GOT3 (cell line): ENCODE data around the gene MEN1.

Experiments
- DNase-seq: peaks from one replicate; lab custom pipeline; 2025; ENCODE audit warnings: mixed read lengths; lab: John Stamatoyannopoulos, UW

Gene MEN1

DNA sequence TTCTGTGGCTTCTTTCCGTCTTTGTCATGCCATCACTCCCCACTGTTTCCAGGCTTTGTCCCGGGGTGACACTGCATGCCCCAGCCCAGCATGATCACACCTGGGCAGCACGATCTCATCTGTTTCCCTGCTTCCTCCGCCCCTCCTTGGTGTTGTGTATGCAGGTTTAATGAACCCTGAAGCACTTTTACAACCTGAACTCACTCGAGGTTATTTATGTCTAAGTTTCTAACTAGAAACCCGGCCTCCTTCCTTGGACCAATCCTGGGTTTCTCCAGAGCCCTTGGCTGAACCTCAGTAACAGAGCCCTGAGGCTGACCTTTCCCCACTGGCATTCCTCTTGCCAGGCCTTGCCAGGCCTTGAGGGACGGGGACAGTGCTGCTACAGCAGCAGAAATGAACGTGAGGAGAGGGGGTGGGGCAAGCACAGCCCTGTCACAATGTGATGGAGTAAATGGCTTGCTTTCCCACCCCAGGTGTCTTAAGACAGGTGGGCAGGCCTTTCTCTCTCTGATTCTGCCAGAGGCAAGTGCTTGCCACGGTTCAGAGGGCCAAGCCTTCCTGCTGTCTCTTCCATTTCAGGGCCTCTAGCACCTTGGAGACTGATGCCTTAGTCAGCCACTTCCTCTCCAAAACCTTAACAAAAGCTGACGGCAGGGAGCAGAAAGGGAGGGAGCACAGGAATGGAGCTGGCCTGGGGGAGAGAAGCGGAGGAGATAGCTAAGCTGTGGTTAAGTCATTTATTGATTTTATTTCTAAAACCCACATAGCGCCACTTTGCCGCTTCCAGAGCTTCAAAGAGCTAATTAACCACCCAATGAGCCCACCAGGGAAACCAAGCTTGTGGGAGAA is 47.5 kb downstream of the MEN1 start:
- DNase-seq, result no peak

DNA sequence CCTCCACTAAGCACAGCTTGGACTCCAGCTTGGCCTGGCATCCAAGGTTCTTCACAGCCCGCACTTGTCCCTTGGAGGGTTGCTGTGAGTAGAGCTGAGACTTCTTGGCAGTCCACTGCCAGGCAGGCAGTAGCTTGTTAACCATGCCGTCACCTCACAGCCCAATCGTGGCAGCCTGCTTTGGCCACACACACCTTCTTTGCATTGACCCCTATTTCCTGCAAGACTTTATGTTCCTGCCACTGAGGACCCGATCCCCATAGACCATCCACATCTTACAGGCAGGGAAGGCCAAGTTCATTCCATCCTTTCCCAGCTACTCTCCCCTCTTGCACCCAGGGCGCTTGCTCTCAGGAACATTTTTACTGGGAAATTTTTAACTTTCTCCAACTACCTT is 48.1 kb downstream of the MEN1 start:
- DNase-seq, result no peak

DNA sequence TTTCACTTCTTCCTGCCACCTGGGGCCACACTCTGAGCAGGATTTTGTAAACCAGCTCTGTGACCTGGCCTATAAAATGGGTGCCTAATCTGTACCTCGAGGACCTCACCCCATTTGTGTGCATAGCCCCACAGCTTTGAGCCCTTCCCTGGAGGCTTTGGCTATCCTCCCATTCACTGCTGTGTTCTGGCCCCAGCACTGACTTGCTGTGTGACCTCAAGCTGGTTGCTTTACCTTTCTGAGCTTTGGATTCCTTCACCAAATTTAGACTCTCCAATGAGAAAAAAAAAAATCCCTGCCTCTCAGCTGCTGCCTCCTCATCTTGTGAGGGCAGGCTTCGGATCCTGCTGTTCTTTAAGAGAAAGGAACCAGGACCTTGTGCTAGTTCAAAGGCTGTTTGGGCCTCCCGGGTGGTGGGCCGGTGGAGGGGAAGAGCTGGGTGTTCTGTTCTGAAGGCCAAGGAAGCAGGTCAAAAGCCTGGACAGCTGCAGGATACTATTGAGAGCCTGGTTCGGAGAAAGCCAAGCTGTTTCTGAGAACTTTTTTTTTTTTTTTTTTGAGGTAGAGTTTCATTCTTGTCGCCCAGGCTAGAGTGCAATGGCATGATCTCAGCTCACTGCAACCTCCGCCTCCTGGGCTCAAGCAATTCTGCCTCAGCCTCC is 49.5 kb downstream of the MEN1 start:
- DNase-seq, result no peak

DNA sequence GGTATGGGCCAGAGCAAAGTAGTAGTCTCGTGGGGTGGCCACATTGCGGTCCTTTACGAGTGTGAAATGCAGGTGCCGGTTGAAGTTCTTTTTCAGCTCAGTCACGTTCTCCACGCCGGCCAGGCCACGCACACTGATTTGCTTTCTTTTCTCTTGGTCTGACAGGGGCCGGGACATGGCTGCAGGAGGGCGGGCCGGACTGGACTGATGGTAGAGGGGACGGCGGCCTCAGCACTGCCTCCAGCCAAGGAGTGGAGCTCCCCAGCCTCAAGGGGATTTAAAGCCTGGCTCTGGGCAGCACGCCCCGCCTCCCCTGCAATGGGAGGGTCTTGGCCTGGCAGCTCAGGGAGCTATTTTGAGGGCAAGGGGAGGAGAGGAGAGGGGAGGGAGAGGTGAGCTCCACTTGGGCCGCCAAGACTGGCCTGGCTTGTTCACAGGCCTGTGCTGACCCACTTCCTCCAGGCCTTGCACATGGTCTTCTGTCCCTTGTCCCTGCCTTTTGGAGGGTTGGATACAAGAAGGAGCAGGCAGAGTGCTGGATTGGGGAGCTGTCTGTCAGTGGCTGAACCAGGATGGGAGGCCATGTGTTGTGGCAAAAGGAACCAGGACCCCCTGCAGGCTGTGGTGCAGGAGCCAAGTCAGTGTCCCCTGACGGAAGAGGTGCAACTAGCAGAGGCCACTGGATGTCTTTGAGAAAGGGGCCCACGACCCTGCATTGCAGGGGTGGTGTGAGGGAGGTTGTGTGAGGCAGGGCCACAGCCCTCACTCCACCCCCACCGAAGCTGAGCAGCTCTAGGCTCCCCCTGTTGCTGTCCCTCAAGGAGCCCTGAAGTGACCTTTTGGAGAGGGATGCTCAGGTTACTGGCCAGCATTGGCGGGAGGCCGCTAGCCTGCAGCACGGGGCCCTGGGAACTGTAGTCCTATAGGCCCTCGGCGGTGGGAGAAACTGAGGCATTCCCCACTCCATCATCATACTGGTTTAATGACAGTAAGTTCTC is 50.3 kb downstream of the MEN1 start, which contains the start of gene PYGM:
TSS of gene PYGM (minus strand) at position 253 of the 998 bp plus-strand sequence. CDS start at position 177, 76 bp downstream.
- DNase-seq, result no peak

DNA sequence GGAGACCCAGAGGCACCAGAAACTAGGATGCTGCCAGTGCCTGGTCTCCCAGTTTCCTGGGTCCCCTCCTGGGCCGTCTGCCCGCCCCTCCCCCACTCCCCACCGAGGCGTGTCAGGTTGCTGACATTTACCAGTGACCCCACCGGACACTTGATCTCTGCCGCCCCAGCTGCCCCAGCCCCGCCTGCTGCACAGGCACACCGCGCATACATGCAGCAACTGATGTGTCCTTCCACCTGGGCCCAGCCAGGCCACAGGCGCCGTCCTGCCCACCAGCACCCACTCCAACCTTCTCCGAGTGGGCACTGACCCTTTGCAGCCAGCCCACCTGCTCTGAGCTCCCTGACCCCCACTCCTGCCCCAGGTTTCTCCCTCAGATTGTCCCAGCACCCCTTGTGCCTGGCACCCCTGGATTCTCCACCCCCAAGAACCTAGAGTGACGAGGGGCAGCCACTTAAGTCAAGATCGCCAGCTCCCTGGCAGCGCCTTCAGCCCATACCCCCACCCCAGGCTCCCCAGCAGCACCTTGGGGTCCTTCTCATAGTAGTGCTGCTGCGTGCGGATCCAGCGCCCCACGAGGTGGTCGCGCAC is 51.1 kb downstream of the MEN1 start:
- DNase-seq, result no peak

DNA sequence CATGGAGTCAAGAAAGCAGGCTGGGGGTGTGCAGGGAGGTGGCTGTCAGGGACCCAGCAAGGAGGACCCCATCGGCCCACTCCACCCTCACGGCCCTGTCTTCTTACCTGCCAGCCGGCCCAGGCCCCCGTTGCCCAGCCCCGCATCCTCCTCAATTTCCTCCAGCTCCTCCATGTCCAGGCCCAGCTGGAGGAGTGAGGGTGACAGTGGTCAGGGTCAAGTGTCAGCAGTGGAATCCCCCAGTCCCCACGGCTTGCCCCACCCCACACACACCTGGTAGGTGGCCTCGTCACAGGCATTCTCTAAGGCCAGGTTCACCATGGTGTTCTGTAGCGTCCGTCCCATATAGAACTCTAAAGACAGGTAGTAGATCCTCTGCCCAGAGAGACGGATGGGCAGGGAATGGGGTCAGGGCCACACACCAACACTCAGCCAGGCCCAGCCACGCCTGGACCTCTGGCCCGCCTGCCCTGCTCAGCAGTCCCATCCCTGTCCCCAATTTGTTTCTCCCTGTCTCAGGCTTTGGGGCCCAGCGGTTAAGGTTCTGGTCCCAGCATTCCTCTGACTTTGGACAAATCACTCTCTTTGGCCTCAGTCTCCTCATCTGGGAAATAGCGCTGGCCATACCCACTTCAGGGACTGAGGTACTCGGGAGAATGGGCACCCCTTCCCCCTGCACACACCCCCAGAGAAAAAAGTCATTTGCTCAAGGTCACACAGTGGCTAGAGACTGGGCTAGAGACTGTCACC is 51.8 kb downstream of the MEN1 start:
- DNase-seq, result no peak

DNA sequence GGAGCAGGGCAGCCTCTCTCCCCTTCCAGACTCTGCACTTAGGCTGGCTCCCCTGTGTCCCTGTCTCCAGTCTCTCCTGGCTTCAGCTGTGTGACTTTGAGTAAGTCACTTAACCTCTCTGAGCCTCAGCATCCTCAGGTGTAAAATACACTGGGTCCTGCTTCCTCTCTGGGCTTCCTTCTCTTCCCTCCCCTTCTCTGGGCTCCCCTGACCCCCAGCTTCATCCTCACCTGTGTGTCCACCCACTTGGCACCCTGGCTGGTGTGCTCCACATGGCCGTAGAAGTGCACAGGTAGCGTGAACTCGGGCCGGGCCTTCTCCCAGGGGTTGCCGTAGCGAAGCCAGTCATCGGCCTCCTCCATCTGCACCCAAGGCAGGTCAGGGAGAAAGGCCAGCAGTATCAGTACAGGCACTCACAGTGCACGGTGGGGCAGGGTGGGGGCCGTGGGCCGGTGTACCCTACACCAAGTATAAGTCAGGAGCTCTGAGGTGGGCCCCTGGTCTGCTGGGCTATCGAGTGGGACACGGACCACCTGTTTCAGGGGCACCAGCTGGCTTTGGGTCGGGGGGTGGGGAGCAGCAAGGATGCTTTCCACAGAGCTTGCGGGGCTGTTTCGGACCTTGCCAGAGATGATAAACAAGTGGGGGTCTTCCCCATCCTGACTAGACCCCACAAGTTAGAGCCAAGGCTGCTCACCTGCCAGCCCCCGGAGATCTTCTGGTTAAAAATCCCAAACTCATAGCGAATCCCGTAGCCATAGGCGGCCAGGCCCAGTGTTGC is 52.6 kb downstream of the MEN1 start:
- DNase-seq, result no peak

DNA sequence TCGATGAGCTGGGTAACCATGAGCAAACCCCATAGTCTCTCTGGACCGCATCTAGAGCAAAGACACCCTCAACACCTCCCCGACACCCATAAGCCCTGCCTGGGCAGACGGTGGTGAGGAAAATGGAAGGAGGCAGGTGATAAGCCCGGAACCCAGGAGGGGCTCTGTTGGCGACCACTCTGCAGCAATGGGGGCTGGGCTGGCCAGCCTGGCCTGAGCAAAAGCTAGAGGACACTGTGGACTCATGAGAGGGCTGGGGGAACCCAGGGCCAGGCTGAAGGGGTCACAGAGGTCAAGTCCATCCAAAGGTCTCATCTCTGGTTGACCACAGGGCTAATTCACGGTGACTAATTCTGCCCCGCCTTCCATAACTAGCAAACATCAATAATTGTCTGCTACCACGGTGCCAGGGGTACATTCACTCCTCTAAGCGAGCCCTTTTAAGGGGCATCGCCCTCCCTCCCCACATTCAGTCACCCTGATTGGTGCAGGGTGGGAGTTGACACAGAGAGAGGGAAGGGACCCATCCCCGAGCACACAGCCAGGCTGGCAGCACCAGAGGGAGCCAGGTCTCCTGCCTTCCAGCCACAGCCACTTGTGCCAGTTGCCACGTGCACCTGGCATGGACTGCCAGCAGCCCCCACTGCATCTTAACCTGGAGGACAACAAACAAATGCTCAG is 54.5 kb downstream of the MEN1 start:
- DNase-seq, result no peak

DNA sequence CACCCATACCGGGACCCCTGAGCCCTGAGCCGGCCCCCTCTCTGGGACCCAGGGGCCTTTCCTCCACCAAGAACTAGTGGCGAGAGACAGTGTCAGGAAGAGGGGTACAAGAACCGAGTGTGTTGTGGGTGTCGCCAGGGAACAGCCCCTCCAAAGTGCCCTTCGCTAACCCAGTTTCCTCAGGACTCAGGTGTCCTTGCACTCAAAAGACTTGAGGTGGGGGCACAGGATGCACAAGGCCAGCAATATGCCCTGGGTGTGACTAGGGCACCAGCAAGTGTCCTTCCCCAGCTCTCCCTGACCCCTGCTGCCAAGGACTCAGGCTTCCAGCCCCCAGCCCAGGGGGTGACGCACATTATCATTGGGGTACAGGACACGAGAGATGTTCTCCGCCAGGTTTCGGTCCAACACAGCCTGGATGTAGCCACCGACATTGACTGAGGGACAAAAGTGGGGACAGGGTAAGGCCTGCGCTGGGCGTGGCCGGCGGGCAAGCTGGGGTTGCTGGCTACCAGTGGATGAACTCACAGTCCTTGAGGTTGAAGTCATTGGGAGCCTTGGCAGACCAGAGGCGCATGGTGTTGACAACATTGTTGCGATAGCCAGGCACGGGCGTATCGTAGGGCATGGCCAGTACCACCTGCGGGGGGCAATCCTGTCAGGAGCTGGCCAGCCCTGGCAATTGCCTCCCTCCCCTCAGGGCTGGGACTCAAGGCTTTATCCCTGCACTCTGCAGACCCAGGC is 55.3 kb downstream of the MEN1 start:
- no peak for DNase-seq

DNA sequence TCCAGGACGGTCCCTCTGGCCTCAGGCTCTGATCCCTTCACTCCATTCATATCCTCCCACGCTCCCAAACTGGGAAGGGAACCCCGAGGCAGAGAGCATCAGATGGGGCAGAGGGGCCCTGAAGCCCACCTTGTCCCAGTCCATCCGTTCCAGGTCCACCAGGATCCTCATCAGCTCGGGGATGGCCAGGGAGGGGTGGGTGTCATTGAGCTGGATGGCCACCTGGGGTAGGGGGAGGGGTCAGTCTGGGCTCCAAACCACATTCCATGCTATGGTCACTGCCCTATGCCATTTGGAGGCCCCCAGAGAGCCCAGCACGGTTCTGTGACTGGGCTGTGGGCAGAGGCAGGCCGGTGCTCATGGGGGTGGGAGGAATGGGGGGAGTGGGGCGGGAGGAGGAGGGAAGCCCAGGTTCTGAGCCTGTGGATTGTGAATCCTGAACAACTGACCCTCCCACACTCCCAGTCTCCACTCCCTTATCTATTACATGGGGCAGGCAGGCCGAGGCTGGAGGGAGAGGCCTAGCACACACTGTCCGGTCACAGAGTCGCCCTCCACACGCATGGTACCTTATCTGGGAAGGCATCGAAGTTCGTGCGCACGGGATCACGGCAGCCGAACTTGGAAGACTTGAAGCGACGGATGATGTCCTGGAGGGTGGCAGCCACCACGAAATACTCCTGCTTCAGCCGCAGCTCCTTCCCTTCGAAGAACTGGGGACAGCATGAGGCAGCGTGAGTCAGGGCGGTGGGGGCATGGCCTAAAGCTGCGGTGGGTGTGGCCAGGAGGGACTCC is 56.0 kb downstream of the MEN1 start:
- DNase-seq, result no peak
